ENCODE measurements around the gene ST8SIA6.
"Not testable (repeated sequence)": the region's sequence is repeated elsewhere in the genome, so short reads cannot be mapped to it uniquely, and the experiment has no call there.

ST8SIA6 gene

GRCh38 chr10:17454161-17455014, at the start of gene ST8SIA6:
TSS of gene ST8SIA6 (minus strand) at chr10:17454595. CDS start at chr10:17454255, 340 bp downstream.
- in situ Hi-C loops (cut with MboI; ENCODE audit: low sequenced_read_pairs): no loop called here

GRCh38 chr10:17503795-17504194, 49.4 kb upstream of the ST8SIA6 start:
- in situ Hi-C loops (cut with MboI; ENCODE audit: low sequenced_read_pairs): no loop called here

- in situ Hi-C loops (cut with MboI; ENCODE audit: low sequenced_read_pairs): no loop called here
Measured at GRCh38 chr10:17502814-17503213, 48.4 kb upstream of the ST8SIA6 start.

GRCh38 chr10:17499014-17499413, 44.6 kb upstream of the ST8SIA6 start:
- in situ Hi-C loops (cut with MboI; ENCODE audit: low sequenced_read_pairs): not testable (repeated sequence)

- in situ Hi-C loops (cut with MboI; ENCODE audit: low sequenced_read_pairs): no loop called here
Measured at GRCh38 chr10:17497446-17498030, 43.1 kb upstream of the ST8SIA6 start.

- in situ Hi-C loops (cut with MboI; ENCODE audit: low sequenced_read_pairs): no loop called here
Measured at GRCh38 chr10:17494626-17495260, 40.3 kb upstream of the ST8SIA6 start.

GRCh38 chr10:17488848-17489247, 34.5 kb upstream of the ST8SIA6 start:
- in situ Hi-C loops (cut with MboI; ENCODE audit: low sequenced_read_pairs): no loop called here

GRCh38 chr10:17483079-17483478, 28.7 kb upstream of the ST8SIA6 start:
- in situ Hi-C loops (cut with MboI; ENCODE audit: low sequenced_read_pairs): no loop called here

GRCh38 chr10:17479822-17480221, 25.4 kb upstream of the ST8SIA6 start:
- in situ Hi-C loops (cut with MboI; ENCODE audit: low sequenced_read_pairs): no loop called here

- in situ Hi-C loops (cut with MboI; ENCODE audit: low sequenced_read_pairs): no loop called here
Measured at GRCh38 chr10:17479015-17479615, 24.7 kb upstream of the ST8SIA6 start.

GRCh38 chr10:17476073-17476472, 21.7 kb upstream of the ST8SIA6 start:
- in situ Hi-C loops (cut with MboI; ENCODE audit: low sequenced_read_pairs): no loop called here

GRCh38 chr10:17475661-17476060, 21.3 kb upstream of the ST8SIA6 start:
- in situ Hi-C loops (cut with MboI; ENCODE audit: low sequenced_read_pairs): no loop called here

GRCh38 chr10:17474595-17475323, 20.4 kb upstream of the ST8SIA6 start:
- in situ Hi-C loops (cut with MboI; ENCODE audit: low sequenced_read_pairs): no loop called here

- in situ Hi-C loops (cut with MboI; ENCODE audit: low sequenced_read_pairs): no loop called here
Measured at GRCh38 chr10:17473228-17473950, 19.0 kb upstream of the ST8SIA6 start.

GRCh38 chr10:17472481-17473227, 18.3 kb upstream of the ST8SIA6 start:
- in situ Hi-C loops (cut with MboI; ENCODE audit: low sequenced_read_pairs): no loop called here

GRCh38 chr10:17470246-17470645, 15.9 kb upstream of the ST8SIA6 start:
- in situ Hi-C loops (cut with MboI; ENCODE audit: low sequenced_read_pairs): no loop called here

GRCh38 chr10:17465328-17466125, 11.1 kb upstream of the ST8SIA6 start:
- in situ Hi-C loops (cut with MboI; ENCODE audit: low sequenced_read_pairs): no loop called here

- in situ Hi-C loops (cut with MboI; ENCODE audit: low sequenced_read_pairs): no loop called here
Measured at GRCh38 chr10:17464545-17464944, 10.2 kb upstream of the ST8SIA6 start.

- in situ Hi-C loops (cut with MboI; ENCODE audit: low sequenced_read_pairs): no loop called here
Measured at GRCh38 chr10:17460756-17461155, 6.4 kb upstream of the ST8SIA6 start.
